Fibroblast of mammary gland (primary cell): Measurements from ENCODE around the gene MYCBP2.

ENCODE experiments used
- DNase-seq: peaks from one replicate; pipeline ENCODE4 v3.0.0-alpha.2; 2010; ENCODE audit warnings: low read depth
- H3K4me3 ChIP-seq: 2 replicates; pipeline ENCODE4 v1.5.1; 2011; ENCODE audit warnings: low read depth, mild to moderate bottlenecking, low read length, moderate library complexity; ENCODE audit not compliant: control insufficient read depth
- CTCF ChIP-seq: conservative IDR thresholded peaks from 2 replicates; pipeline ENCODE4 v1.5.1; 2011; ENCODE audit warnings: low read depth, low read length, inconsistent platforms; ENCODE audit not compliant: control insufficient read depth, insufficient read depth

The MYCBP2 gene

GRCh38 chr13:77326905-77327604, at the start of gene MYCBP2:
MYCBP2 (minus strand) TSS chr13:77327094; CDS start chr13:77326775, 319 bp downstream.
- peak within 1 kb of the TSS; percentile 86 for H3K4me3 ChIP-seq
- no peak for TF ChIP-seq CTCF
- DNase-seq = peak; percentile 98

GRCh38 chr13:77375560-77376108, 48.7 kb upstream of the MYCBP2 start:
- DNase-seq = no peak
- no peak overlapping the region for H3K4me3 ChIP-seq
- no peak for TF ChIP-seq CTCF

GRCh38 chr13:77374786-77375185, 47.9 kb upstream of the MYCBP2 start:
- no peak for TF ChIP-seq CTCF
- H3K4me3 ChIP-seq = no peak overlapping the region
- no peak for DNase-seq

GRCh38 chr13:77374339-77374738, 47.4 kb upstream of the MYCBP2 start:
- H3K4me3 ChIP-seq = no peak overlapping the region
- DNase-seq = no peak
- no peak for TF ChIP-seq CTCF

- DNase-seq = no peak
- TF ChIP-seq CTCF = no peak
- H3K4me3 ChIP-seq = no peak overlapping the region
Measured at GRCh38 chr13:77373502-77373901, 46.6 kb upstream of the MYCBP2 start.

- H3K4me3 ChIP-seq = no peak overlapping the region
- DNase-seq = peak; percentile 45
- TF ChIP-seq CTCF = no peak
Measured at GRCh38 chr13:77372275-77372674, 45.4 kb upstream of the MYCBP2 start.

GRCh38 chr13:77370888-77371287, 44.0 kb upstream of the MYCBP2 start:
- no peak for DNase-seq
- no peak overlapping the region for H3K4me3 ChIP-seq
- TF ChIP-seq CTCF = no peak
